ENCODE measurements around the gene PRKCA.

Gene PRKCA

DNA sequence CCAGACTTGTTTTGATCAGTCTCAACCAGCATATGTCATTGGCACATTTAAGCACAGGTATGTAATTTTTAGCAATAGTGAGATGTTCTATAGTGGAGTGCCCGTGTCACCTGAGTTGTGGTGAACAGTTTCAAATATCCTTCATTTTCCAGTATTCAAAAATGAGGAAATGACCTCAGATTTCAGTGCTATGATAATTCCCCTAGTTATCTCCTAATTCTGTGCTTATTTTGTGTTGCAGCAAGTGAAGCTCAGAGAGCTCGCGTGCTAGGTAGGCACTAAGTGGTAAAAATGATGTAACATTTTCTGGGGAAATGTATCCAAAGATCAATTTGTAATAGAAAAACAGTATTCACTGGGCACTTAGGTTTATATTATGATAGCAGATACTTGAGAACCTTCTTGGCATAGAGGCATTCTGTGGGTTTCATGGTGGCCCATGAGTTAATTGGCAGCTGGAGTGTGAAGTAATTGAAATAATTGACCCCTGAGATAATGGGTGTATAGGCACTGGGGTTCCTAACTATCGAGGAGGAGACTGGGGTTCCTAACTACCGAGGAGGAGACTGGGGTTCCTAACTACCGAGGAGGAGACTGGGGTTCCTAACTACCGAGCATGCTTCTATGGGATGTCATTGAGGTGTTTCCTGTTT is 159.1 kb downstream of the PRKCA start:
- peaks cover 8% of the 10 kb centered on the region for H3K9me3 ChIP-seq
- peaks cover 39 to 41% of the 10 kb centered on the region in 2 experiments for H3K4me1 ChIP-seq (ENCODE audit: control insufficient read depth in 1 of 2, insufficient read depth in 1 of 2, low read depth in 1 of 2, low read length in 1 of 2)
- no peak overlapping the region for H3K4me3 ChIP-seq (ENCODE audit: low read depth in 1 of 2, low read length in 1 of 2)
- H3K36me3 ChIP-seq: no peaks in the 10 kb centered on the region
- TF ChIP-seq CTCF (IDR thresholded peaks at IDR 0.05): no peak
- H3K27ac ChIP-seq: peak overlapping the region; percentile 63
- no peaks in the 10 kb centered on the region for H3K27me3 ChIP-seq

- TF ChIP-seq CTCF (IDR thresholded peaks at IDR 0.05): no peak
- Histone ChIP-seq H3K4me3 (ENCODE audit: low read depth in 1 of 2, low read length in 1 of 2) (no peak overlapping the region), H3K4me1 (ENCODE audit: control insufficient read depth in 1 of 2, insufficient read depth in 1 of 2, low read depth in 1 of 2, low read length in 1 of 2) (peaks cover 44% of the 10 kb centered on the region in 2 experiments), H3K27ac (peak overlapping the region; percentile 63), H3K36me3 (no peaks in the 10 kb centered on the region), H3K27me3 (no peaks in the 10 kb centered on the region), H3K9me3 (peaks cover 8% of the 10 kb centered on the region)
These were observed 159.6 kb downstream of the PRKCA start for GRCh38 chr17:66462010-66462409.

- Histone ChIP-seq H3K27me3 (no peaks in the 10 kb centered on the region), H3K4me1 (ENCODE audit: control insufficient read depth in 1 of 2, insufficient read depth in 1 of 2, low read depth in 1 of 2, low read length in 1 of 2) (peaks cover 57 to 59% of the 10 kb centered on the region in 2 experiments), H3K9me3 (no peaks in the 10 kb centered on the region)
These were observed 162.5 kb downstream of the PRKCA start for GRCh38 chr17:66464921-66465320.

GRCh38 chr17:66465701-66466100 is 163.3 kb downstream of the PRKCA start:
- H3K9me3 ChIP-seq: no peaks in the 10 kb centered on the region
- H3K36me3 ChIP-seq: no peaks in the 10 kb centered on the region
- H3K4me3 ChIP-seq (ENCODE audit: low read depth in 1 of 2, low read length in 1 of 2): no peak overlapping the region
- no peak for TF ChIP-seq CTCF (IDR thresholded peaks at IDR 0.05)
- no peak overlapping the region for H3K27ac ChIP-seq
- H3K4me1 ChIP-seq (ENCODE audit: control insufficient read depth in 1 of 2, insufficient read depth in 1 of 2, low read depth in 1 of 2, low read length in 1 of 2): peaks cover 50 to 51% of the 10 kb centered on the region in 2 experiments
- no peaks in the 10 kb centered on the region for H3K27me3 ChIP-seq

More at GRCh38 chr17:66464921-66465320, 162.5 kb downstream of the PRKCA start:
- no peaks in the 10 kb centered on the region for H3K36me3 ChIP-seq
- TF ChIP-seq CTCF (IDR thresholded peaks at IDR 0.05): no peak
- H3K27ac ChIP-seq: no peak overlapping the region
- H3K4me3 ChIP-seq (ENCODE audit: low read depth in 1 of 2, low read length in 1 of 2): no peak overlapping the region

DNA sequence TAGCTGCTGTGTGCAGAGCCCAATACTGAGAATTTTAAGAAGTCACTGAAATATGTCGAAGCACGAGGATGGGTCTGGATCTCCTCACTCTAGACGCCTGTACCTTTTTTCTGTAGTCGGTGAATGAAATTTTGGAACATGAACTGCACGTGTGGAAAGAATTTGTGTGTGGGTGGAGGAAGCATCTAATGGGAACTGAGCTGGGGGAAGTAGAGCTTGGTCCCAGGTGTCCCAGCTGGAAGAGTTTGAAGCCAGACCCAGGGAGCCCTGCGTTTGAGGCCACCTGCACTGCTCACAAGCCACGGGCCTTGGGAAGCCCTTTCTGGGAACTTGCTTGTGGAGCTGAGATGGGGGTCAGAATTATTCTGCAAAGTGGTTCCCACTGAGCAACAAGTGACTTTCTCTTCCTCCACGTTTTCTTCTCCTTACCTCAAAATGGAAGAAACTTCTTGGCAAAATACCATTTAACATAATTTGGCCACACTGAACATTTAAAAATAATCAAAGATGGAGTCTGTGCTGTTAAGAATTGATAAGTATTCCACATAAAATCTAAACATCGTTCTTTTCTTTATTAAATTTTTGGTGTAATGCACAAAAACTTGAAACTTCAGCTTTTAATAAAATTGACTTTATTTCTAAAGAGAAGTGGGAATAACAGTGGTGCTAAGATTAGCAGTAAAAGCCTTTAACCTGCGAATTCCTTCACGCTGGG is 163.8 kb downstream of the PRKCA start:
- Histone ChIP-seq H3K9me3 (no peaks in the 10 kb centered on the region), H3K27me3 (no peaks in the 10 kb centered on the region), H3K36me3 (no peaks in the 10 kb centered on the region), H3K27ac (peak overlapping the region; percentile 1), H3K4me1 (ENCODE audit: control insufficient read depth in 1 of 2, insufficient read depth in 1 of 2, low read depth in 1 of 2, low read length in 1 of 2) (peaks cover 44 to 46% of the 10 kb centered on the region in 2 experiments), H3K4me3 (ENCODE audit: low read depth in 1 of 2, low read length in 1 of 2) (no peak overlapping the region)
- TF ChIP-seq CTCF (IDR thresholded peaks at IDR 0.05): no peak

Measured in neutrophil (primary cell).